IMR-90 (cell line): ENCODE results near the gene LCN12. TPM values are rescaled to one million over a fixed set of nuclear protein-coding genes. Genes with fewer than 3 reads are reported as not detected.

ENCODE experiments used
- ATAC-seq: fragments of 200-7000 bp; cut with Tn5 transposase; 2 replicates; pipeline ENCODE4 v1.9.1; 2020; ENCODE audit warnings: low read depth, mild to moderate bottlenecking, moderate library complexity
- BruUV-seq: library from RNA; stranded (reverse); fragments of 400-500 nt; replicated peaks from 2 replicates; lab custom pipeline; 2021; lab: Mats Ljungman, UMichigan
- CTCF ChIA-PET: fragments of 300-600 bp; formaldehyde crosslinking; extraction: SDS; loops from one replicate; lab custom pipeline; 2021; ENCODE audit warnings: antibody characterized with exemption; lab: Yijun Ruan, JAX
- POLR2A ChIA-PET: fragments of 300-600 bp; sonication (Branson Sonifier 250); formaldehyde crosslinking; loops from one replicate; lab custom pipeline; 2022; ENCODE audit warnings: antibody characterized with exemption; ENCODE audit not compliant: unreplicated experiment; lab: Charles Lee
- DNase-seq: peaks from one replicate; pipeline ENCODE4 v3.0.0; 2013
- H2AFZ ChIP-seq: replicated peaks from 2 replicates; pipeline ENCODE3; 2013; ENCODE audit warnings: low read length, mild to moderate bottlenecking; ENCODE audit not compliant: poor library complexity
- H2AK5ac ChIP-seq: 2 replicates; pipeline ENCODE4 v1.6.1; 2013; ENCODE audit warnings: low read depth, low read length, inconsistent platforms
- H2AK9ac ChIP-seq: replicated peaks from 2 replicates; pipeline ENCODE3; 2013; ENCODE audit warnings: mild to moderate bottlenecking, low read depth, low read length, moderate library complexity; ENCODE audit not compliant: poor library complexity
- H2BK120ac ChIP-seq: 2 replicates; pipeline ENCODE4 v1.6.1; 2013; ENCODE audit warnings: low read depth, low read length, inconsistent platforms
- H2BK15ac ChIP-seq: 3 replicates; pipeline ENCODE4 v1.6.1; 2013; ENCODE audit warnings: low read depth, low read length, inconsistent platforms
- H2BK20ac ChIP-seq: 2 replicates; pipeline ENCODE4 v1.6.1; 2013; ENCODE audit warnings: low read depth, mild to moderate bottlenecking, inconsistent platforms, low read length, moderate library complexity
- H2BK5ac ChIP-seq: 2 replicates; pipeline ENCODE4 v1.6.1; 2013; ENCODE audit warnings: mild to moderate bottlenecking, low read depth, low read length, inconsistent platforms; ENCODE audit not compliant: poor library complexity, severe bottlenecking
- H3K14ac ChIP-seq: replicated peaks from 2 replicates; pipeline ENCODE4 v1.6.1; 2013; ENCODE audit warnings: low read depth, low read length, inconsistent platforms
- H3K18ac ChIP-seq: 2 replicates; pipeline ENCODE4 v1.6.1; 2013; ENCODE audit warnings: low read depth, low read length, control low read depth
- H3K23ac ChIP-seq: 2 replicates; pipeline ENCODE4 v1.6.1; 2013; ENCODE audit warnings: low read depth, low read length, inconsistent platforms
- H3K27ac ChIP-seq: 2 replicates; pipeline ENCODE4 v1.5.1; 2013; ENCODE audit warnings: mild to moderate bottlenecking, control low read depth, low read length; ENCODE audit not compliant: insufficient read depth
- H3K27me3 ChIP-seq: 2 replicates; pipeline ENCODE4 v1.6.1; 2013; ENCODE audit warnings: low read length; ENCODE audit not compliant: control insufficient read depth, insufficient read depth
- H3K36me3 ChIP-seq: 2 replicates; pipeline ENCODE4 v1.6.1; 2013; ENCODE audit warnings: low read length, mixed read lengths; ENCODE audit not compliant: control insufficient read depth, insufficient read depth
- H3K4ac ChIP-seq: 2 replicates; pipeline ENCODE4 v1.6.1; 2013; ENCODE audit warnings: low read depth, low read length, inconsistent platforms
- H3K4me1 ChIP-seq: 2 replicates; pipeline ENCODE4 v1.6.1; 2013; ENCODE audit warnings: low read length, mixed read lengths; ENCODE audit not compliant: control insufficient read depth, insufficient read depth
- H3K4me2 ChIP-seq: 2 replicates; pipeline ENCODE4 v1.6.1; 2013; ENCODE audit warnings: low read depth, mild to moderate bottlenecking, control low read depth, low read length, moderate library complexity
- H3K4me3 ChIP-seq: 2 replicates; pipeline ENCODE4 v1.5.1; 2013; ENCODE audit warnings: low read depth, mild to moderate bottlenecking, control low read depth, low read length, moderate library complexity; ENCODE audit not compliant: insufficient read depth
- H3K56ac ChIP-seq: 2 replicates; pipeline ENCODE4 v1.6.1; 2013; ENCODE audit warnings: low read length, inconsistent platforms; ENCODE audit not compliant: insufficient read depth; ENCODE audit errors: extremely low read depth
- H3K79me1 ChIP-seq, 2 experiments: 2 replicates each; pipeline ENCODE4 v1.6.1; 2013; ENCODE audit warnings: low read length in 2 of 2, inconsistent platforms in 1 of 2, low read depth in 1 of 2
- H3K9ac ChIP-seq: 2 replicates; pipeline ENCODE4 v1.6.1; 2013; ENCODE audit warnings: low read depth, low read length, control low read depth
- H3K9me1 ChIP-seq: 2 replicates; pipeline ENCODE4 v1.6.1; 2013; ENCODE audit warnings: low read length, inconsistent platforms; ENCODE audit not compliant: insufficient read depth
- H3K9me3 ChIP-seq: 2 replicates; pipeline ENCODE4 v1.6.1; 2013; ENCODE audit warnings: low read length; ENCODE audit not compliant: control insufficient read depth, insufficient read depth
- H4K20me1 ChIP-seq: 2 replicates; pipeline ENCODE4 v1.6.1; 2013; ENCODE audit warnings: low read length, inconsistent platforms; ENCODE audit not compliant: insufficient read depth
- H4K5ac ChIP-seq: 2 replicates; pipeline ENCODE4 v1.6.1; 2013; ENCODE audit warnings: mild to moderate bottlenecking, low read depth, low read length, control low read depth
- H4K8ac ChIP-seq, 2 experiments: 2 replicates each; pipeline ENCODE4 v1.6.1; 2013; ENCODE audit warnings: low read depth in 2 of 2, low read length in 2 of 2, control low read depth in 1 of 2, inconsistent platforms in 1 of 2
- H4K91ac ChIP-seq: 2 replicates; pipeline ENCODE4 v1.6.1; 2013; ENCODE audit warnings: low read depth, low read length, inconsistent platforms; ENCODE audit not compliant: insufficient read depth
- MXI1 ChIP-seq: IDR thresholded peaks from 2 replicates; pipeline ENCODE4 v1.6.1; 2012; ENCODE audit warnings: low read depth, mild to moderate bottlenecking, low read length, moderate library complexity, borderline replicate concordance
- RFX5 ChIP-seq: IDR thresholded peaks from 2 replicates; pipeline ENCODE4 v1.8.0; 2012; ENCODE audit warnings: low read depth, mild to moderate bottlenecking, low read length, moderate library complexity
- WGBS, 2 experiments: methylation state at CpG; one replicate each; pipeline versions ENCODE4 v1.1.5 to v1.1.7; 2013; ENCODE audit warnings: missing lambda C conversion rate in 2 of 2; ENCODE audit not compliant: insufficient read length in 1 of 2; ENCODE audit errors: extremely low coverage in 2 of 2; 5-methylcytosine and 5-hydroxymethylcytosine counted together
- dilution Hi-C: fragments of 300-500 bp; cut with HindIII; formaldehyde crosslinking; loops from one replicate; pipeline ENCODE4 v1.14.3; 2018; ENCODE audit warnings: low sequenced_read_pairs; ENCODE audit not compliant: unreplicated experiment
- in situ Hi-C: fragments of 300-500 bp; cut with MboI; formaldehyde crosslinking; loops from 3 replicates; pipeline ENCODE4 v1.14.3; 2019; ENCODE audit warnings: low sequenced_read_pairs, inconsistent platforms, mixed read lengths
- intact Hi-C: fragments of 100-400 bp; cut with micrococcal nuclease; formaldehyde crosslinking; loops from 2 replicates; pipeline ENCODE4 v1.10.0; 2022
- polyA plus RNA-seq, 3 experiments: library from polyadenylated mRNA; depleted of rRNA; stranded (reverse); fragments of >200 nt; gene quantifications; 2 replicates each; pipeline ENCODE4 v1.2.3, GENCODE V29; 2012; ENCODE audit warnings: low replicate concordance in 1 of 3
- total RNA-seq: library from RNA; depleted of rRNA; stranded (reverse); fragments of >200 nt; gene quantifications from 2 replicates; pipeline ENCODE4 v1.2.3, GENCODE V29; 2012

Gene LCN12
- total and polyA plus RNA-seq, 2 of the 4 experiments (the other 2 are of a cell fraction), result 0.12 TPM; not detected in 1

DNA sequence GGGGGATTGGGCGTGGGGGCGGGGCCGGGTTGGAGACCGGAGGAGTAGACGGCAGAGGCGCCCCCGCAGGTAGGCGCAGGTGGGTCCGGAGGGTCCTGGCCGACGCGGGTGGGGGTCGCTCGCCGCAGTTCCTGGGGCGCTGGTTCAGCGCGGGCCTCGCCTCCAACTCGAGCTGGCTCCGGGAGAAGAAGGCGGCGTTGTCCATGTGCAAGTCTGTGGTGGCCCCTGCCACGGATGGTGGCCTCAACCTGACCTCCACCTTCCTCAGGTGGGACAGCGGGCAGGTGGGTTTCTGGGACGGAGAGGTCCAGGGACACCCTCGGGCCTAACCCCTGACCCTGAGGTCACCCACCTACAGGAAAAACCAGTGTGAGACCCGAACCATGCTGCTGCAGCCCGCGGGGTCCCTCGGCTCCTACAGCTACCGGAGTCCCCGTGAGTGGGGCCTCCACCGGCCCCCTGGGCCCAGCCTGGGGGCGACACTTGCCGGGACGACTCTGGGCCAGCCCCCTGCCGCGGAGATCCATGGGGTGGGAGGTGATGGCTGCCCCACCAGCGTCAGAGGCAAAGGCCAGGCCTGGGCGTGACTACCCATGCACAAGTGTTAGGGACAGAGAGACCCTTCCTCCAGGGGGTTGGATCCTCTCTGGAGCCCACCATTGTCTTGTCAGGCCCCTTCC, 26.9 kb downstream of the LCN12 start:
- Histone ChIP-seq H3K18ac (no peak overlapping the region), H3K27me3 (peaks cover 16% of the 10 kb centered on the region), H4K8ac (no peak overlapping the region), H3K4me1 (peaks cover 7% of the 10 kb centered on the region; the same call in 1 of the 2 replicates), H3K4me3 (no peak overlapping the region), H2BK20ac (no peak overlapping the region), H3K4me2 (no peak overlapping the region), H3K79me1 (no peaks in the 10 kb centered on the region), H2BK15ac (no peak overlapping the region), H3K56ac (no peak overlapping the region), H4K91ac (no peak overlapping the region), H2AFZ (no peak overlapping the region), H3K23ac (no peak overlapping the region), H3K27ac (no peak overlapping the region), H3K14ac (no peak overlapping the region), H2AK5ac (peak overlapping the region; percentile 16; the same call in 1 of the 2 replicates), H3K9me1 (no peaks in the 10 kb centered on the region), H3K4ac (no peak overlapping the region), H2BK5ac (no peak overlapping the region), H2BK120ac (no peak overlapping the region), H3K9ac (no peak overlapping the region), H4K5ac (no peak overlapping the region), H2AK9ac (no peak overlapping the region), H3K36me3 (no peaks in the 10 kb centered on the region), H3K9me3 (no peaks in the 10 kb centered on the region), H4K20me1 (no peaks in the 10 kb centered on the region)
- WGBS, 2 experiments, result 36% methylated on average over 22 of the region's 41 CpGs; no CpG with 5 or more reads in 1 of the 2 experiments
- dilution Hi-C loops (no loop called here), intact Hi-C loops (no loop called here), in situ Hi-C loops (no loop called here)
- ChIA-PET POLR2A (interaction anchor here (0.6 kb wide), 1 partner anchor 55 kb away, joined by 4 read pairs; no protein-coding TSS in a partner anchor), CTCF (interaction anchor here (0.9 kb wide), 1 partner anchor 56 kb away, joined by 3 read pairs; no protein-coding TSS in a partner anchor)
- no peak for DNase-seq
- TF ChIP-seq RFX5 (no peak), MXI1 (no peak)
- BruUV-seq, result no TSS peak
- ATAC-seq, result no peak
